Measurements from ENCODE around the gene ACAA1.

DNA sequence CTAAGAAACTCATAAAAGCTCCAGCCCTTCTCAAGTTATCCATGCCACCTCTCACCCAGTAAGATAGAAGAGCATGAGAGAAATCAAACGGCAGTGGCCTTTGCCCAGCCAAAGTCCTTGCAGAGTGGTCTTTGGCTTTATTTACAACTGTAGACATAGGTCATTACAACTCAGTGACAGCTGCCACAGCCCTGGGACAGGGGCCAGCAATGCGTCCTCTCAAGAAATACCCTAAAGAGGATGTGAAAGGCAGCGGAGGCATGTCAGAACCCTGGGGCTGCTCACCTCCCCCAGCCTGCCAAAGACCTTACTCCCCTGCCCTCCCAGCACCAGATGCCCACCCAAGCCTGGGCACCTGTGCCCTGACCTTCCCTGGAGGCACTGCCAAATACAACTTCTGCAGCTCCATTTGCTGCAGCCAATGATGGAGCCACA, 6.3 kb downstream of the ACAA1 start:
- no peak for TF ChIP-seq FOXP2 (optimal IDR thresholded peaks at IDR 0.05; ENCODE audit: control extremely low read depth, extremely low read length, insufficient read depth)
- no peak for TF ChIP-seq POLR2AphosphoS5 (IDR thresholded peaks at IDR 0.05; ENCODE audit: borderline replicate concordance, low read depth, low read length)

Measured in SK-N-MC (cell line).